ENCODE results near the gene LNP1. TPM values are rescaled to one million over a fixed set of nuclear protein-coding genes. Genes with fewer than 3 reads are reported as not detected.

LNP1 gene
- total and polyA plus RNA-seq, 2 of the 8 experiments (the other 6 are each of a cell fraction or from before 2014, with no cell fraction given): 6.6 to 8.7 TPM

DNA sequence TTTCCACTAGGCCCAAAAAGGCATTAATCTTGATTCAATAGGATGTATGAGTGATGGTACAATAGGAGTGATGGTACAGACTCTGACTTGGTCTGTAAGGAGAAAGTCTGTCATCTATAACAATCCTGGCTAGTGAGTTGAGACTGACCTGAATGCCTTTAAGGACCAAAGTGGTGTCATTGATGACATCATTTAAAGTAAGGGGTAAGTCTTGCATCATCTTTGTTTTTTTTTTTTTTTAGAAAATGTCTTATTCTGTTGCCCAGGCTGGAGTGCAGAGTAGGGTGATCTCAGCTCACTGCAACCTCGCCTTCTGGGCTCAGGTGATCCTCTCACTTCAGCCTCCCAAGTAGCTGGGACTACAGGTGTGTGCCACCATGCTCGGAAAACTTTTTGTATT, 85.5 kb downstream of the LNP1 start:
- H3K79me1 ChIP-seq (ENCODE audit: low read depth, low read length): no peaks in the 10 kb centered on the region
- H3K14ac ChIP-seq (ENCODE audit: insufficient read length): no peak overlapping the region
- H2BK120ac ChIP-seq (replicated peaks; ENCODE audit: low read depth, low read length): no peak overlapping the region
- no peak overlapping the region for H4K91ac ChIP-seq (replicated peaks; ENCODE audit: insufficient read length, low read length)
- H2AFZ ChIP-seq (ENCODE audit: low read length): no peak overlapping the region
- no peaks in the 10 kb centered on the region for H3K79me2 ChIP-seq (ENCODE audit: control insufficient read depth in 1 of 2, insufficient read depth in 2 of 2, low read length in 2 of 2)
- H4K5ac ChIP-seq (ENCODE audit: insufficient read length, low read depth, low read length): no peak overlapping the region
- H2BK5ac ChIP-seq (ENCODE audit: low read depth, low read length): no peak overlapping the region
- POLR2A ChIA-PET (ENCODE audit: partially characterized antibody): no interaction called here
- no peak overlapping the region for H2BK12ac ChIP-seq (ENCODE audit: low read depth, low read length)
- no peak for FAIRE-seq
- no peak overlapping the region for H3K9ac ChIP-seq (replicated peaks in 1 of 4; ENCODE audit: extremely low read depth in 1 of 4, low read depth in 3 of 4, low read length in 3 of 4)
- no peak overlapping the region for H3K4me2 ChIP-seq (ENCODE audit: insufficient read depth in 1 of 2, low read depth in 2 of 2, low read length in 2 of 2)
- no peak overlapping the region for H3K23ac ChIP-seq (ENCODE audit: insufficient read length)
- no peaks in the 10 kb centered on the region for H4K20me1 ChIP-seq (replicated peaks in 1 of 2; ENCODE audit: control insufficient read depth in 1 of 2, insufficient read depth in 2 of 2, low read length in 2 of 2)
- peaks cover 0 to 3% (median 1%) of the 10 kb centered on the region in 4 experiments; a peak in 2 of 7 replicates for H3K4me1 ChIP-seq (replicated peaks in 1 of 4; ENCODE audit: control insufficient read depth in 3 of 4, insufficient read depth in 4 of 4, low read length in 3 of 4)
- no peak overlapping the region for H4K8ac ChIP-seq (ENCODE audit: extremely low read depth, insufficient read depth, low read length)
- WGBS, 2 experiments (ENCODE audit: extremely low coverage in 1 of 2, insufficient coverage in 1 of 2, insufficient read length in 1 of 2, insufficient replicate concordance in 2 of 2, low coverage in 1 of 2, low lambda C conversion rate in 2 of 2, missing lambda C conversion rate in 1 of 2): 83% methylated on average over 2 of the region's 2 CpGs; no CpG with 5 or more reads in 1 of the 2 experiments
- H2BK20ac ChIP-seq (ENCODE audit: low read length): no peak overlapping the region
- H3K23me2 ChIP-seq (ENCODE audit: low read depth, low read length): peaks cover 2% of the 10 kb centered on the region; the same call in 1 of the 2 replicates
- no peak for TF ChIP-seq CEBPB (IDR thresholded peaks at IDR 0.05; ENCODE audit: low read depth, low read length)
- H3K36me3 ChIP-seq (ENCODE audit: control insufficient read depth in 2 of 4, insufficient read depth in 4 of 4, low read length in 3 of 4): no peaks in the 10 kb centered on the region
- H3K4ac ChIP-seq (replicated peaks; ENCODE audit: insufficient read length, low read depth, low read length): no peak overlapping the region
- H3K56ac ChIP-seq (replicated peaks; ENCODE audit: insufficient read length, low read depth, low read length): no peak overlapping the region
- no peak overlapping the region for H3K4me3 ChIP-seq (ENCODE audit: extremely low read depth in 1 of 4, insufficient read depth in 2 of 4, low read depth in 3 of 4, low read length in 4 of 4)
- no peaks in the 10 kb centered on the region for H3K9me3 ChIP-seq (ENCODE audit: insufficient read depth in 2 of 2, low read depth in 1 of 2, low read length in 1 of 2)
- H3K18ac ChIP-seq (ENCODE audit: extremely low read depth, low read length): no peak overlapping the region
- CTCF ChIA-PET (ENCODE audit: partially characterized antibody): interaction anchor here (2.1 to 3.7 kb wide), 2 partner anchors 19 to 24 kb away, joined by 7 to 18 read pairs; no protein-coding TSS in a partner anchor
- H2BK15ac ChIP-seq (ENCODE audit: low read length): no peak overlapping the region
- no peak for DNase-seq (ENCODE audit: low read depth in 1 of 2, low spot score in 2 of 2)
- H3K27ac ChIP-seq (ENCODE audit: low read depth, low read length): no peak overlapping the region
- no peak overlapping the region for H2AK5ac ChIP-seq (ENCODE audit: low read depth, low read length)
- H3K27me3 ChIP-seq (replicated peaks in 1 of 4; ENCODE audit: control insufficient read depth in 3 of 4, extremely low read depth in 1 of 4, insufficient read depth in 3 of 4, low read length in 3 of 4): no peaks in the 10 kb centered on the region
